ENCODE measurements around the gene ZNF70.

Gene ZNF70

GRCh38 chr22:23759566-23759965 lies 8.7 kb upstream of the ZNF70 start:
- no peak overlapping the region for H3K4me3 ChIP-seq (ENCODE audit: low read depth, low read length)
- TF ChIP-seq, protein P1, sequence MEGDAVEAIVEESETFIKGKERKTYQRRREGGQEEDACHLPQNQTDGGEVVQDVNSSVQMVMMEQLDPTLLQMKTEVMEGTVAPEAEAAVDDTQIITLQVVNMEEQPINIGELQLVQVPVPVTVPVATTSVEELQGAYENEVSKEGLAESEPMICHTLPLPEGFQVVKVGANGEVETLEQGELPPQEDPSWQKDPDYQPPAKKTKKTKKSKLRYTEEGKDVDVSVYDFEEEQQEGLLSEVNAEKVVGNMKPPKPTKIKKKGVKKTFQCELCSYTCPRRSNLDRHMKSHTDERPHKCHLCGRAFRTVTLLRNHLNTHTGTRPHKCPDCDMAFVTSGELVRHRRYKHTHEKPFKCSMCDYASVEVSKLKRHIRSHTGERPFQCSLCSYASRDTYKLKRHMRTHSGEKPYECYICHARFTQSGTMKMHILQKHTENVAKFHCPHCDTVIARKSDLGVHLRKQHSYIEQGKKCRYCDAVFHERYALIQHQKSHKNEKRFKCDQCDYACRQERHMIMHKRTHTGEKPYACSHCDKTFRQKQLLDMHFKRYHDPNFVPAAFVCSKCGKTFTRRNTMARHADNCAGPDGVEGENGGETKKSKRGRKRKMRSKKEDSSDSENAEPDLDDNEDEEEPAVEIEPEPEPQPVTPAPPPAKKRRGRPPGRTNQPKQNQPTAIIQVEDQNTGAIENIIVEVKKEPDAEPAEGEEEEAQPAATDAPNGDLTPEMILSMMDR (IDR thresholded peaks at IDR 0.05; ENCODE audit: borderline replicate concordance, insufficient read depth, low read depth, low read length): no peak

- TF ChIP-seq, protein P1 (IDR thresholded peaks at IDR 0.05; ENCODE audit: borderline replicate concordance, insufficient read depth, low read depth, low read length): no peak
- H3K4me3 ChIP-seq (ENCODE audit: low read depth, low read length): no peak overlapping the region
Measured at GRCh38 chr22:23756891-23757290, 6.0 kb upstream of the ZNF70 start.

- TF ChIP-seq, protein P1 (IDR thresholded peaks at IDR 0.05; ENCODE audit: borderline replicate concordance, insufficient read depth, low read depth, low read length): no peak
- no peak overlapping the region for H3K4me3 ChIP-seq (ENCODE audit: low read depth, low read length)
Measured at GRCh38 chr22:23755711-23756110, 4.8 kb upstream of the ZNF70 start.

GRCh38 chr22:23754980-23755636 lies 4.2 kb upstream of the ZNF70 start:
- TF ChIP-seq, protein P1 (IDR thresholded peaks at IDR 0.05; ENCODE audit: borderline replicate concordance, insufficient read depth, low read depth, low read length): no peak
- no peak overlapping the region for H3K4me3 ChIP-seq (ENCODE audit: low read depth, low read length)

- peak within 1 kb of the TSS; percentile 43 for H3K4me3 ChIP-seq (ENCODE audit: low read depth, low read length)
- TF ChIP-seq, protein P1 (IDR thresholded peaks at IDR 0.05; ENCODE audit: borderline replicate concordance, insufficient read depth, low read depth, low read length): no peak
Measured at GRCh38 chr22:23754220-23754919, 3.5 kb upstream of the ZNF70 start, which contains the start of gene VPREB3. Gene VPREB3, minus strand, starts transcription at chr22:23754425. Its CDS starts 62 bp downstream, at chr22:23754363.

GRCh38 chr22:23753385-23753784 lies 2.5 kb upstream of the ZNF70 start:
- TF ChIP-seq, protein P1 (IDR thresholded peaks at IDR 0.05; ENCODE audit: borderline replicate concordance, insufficient read depth, low read depth, low read length): peak; percentile 21; the same call in 1 of the 2 replicates
- peak overlapping the region; percentile 43 for H3K4me3 ChIP-seq (ENCODE audit: low read depth, low read length)

GRCh38 chr22:23752750-23753149 lies 1.8 kb upstream of the ZNF70 start:
- peak overlapping the region; percentile 36 for H3K4me3 ChIP-seq (ENCODE audit: low read depth, low read length)
- TF ChIP-seq, protein P1 (IDR thresholded peaks at IDR 0.05; ENCODE audit: borderline replicate concordance, insufficient read depth, low read depth, low read length): no peak

All from GM12875 (cell line).